Activated CD8-positive, alpha-beta memory T cell treated with anti-CD3 and anti-CD28 coated beads, Interleukin-2, amount 10 ng/mL, durations not matched to agents 7 days and 5 days (primary cell): ENCODE results near the gene ADH4. TPM values are rescaled to one million over a fixed set of nuclear protein-coding genes. Genes with fewer than 3 reads are reported as not detected.

Experiments
- total RNA-seq, 2 experiments: library from RNA; stranded (reverse); gene quantifications; one replicate each; pipeline ENCODE4 v1.2.3, GENCODE V29; 2021

ADH4 gene
- total RNA-seq, 2 experiments from 2014 or later = not detected

Other genes with a start within 250 kb of the ADH4 start
- 100 to 1,000 TPM in 1 of 2 experiments, 10 to 100 TPM in 1; 92.1 to 122 TPM for gene EIF4E, start 215.2 kb downstream of the ADH4 start, total RNA-seq
- 10 to 100 TPM; 43.7 to 48.4 TPM for gene METAP1, start 148.6 kb downstream of the ADH4 start, total RNA-seq
- gene ADH5, start 55.5 kb downstream of the ADH4 start, total RNA-seq = 10 to 100 TPM; 97.4 to 97.8 TPM
- not detected for gene ADH6, start 74.9 kb upstream of the ADH4 start, total RNA-seq
- gene ADH1A, start 146.7 kb upstream of the ADH4 start, total RNA-seq = not detected
- not detected for gene ADH1B, start 177.1 kb upstream of the ADH4 start, total RNA-seq
- gene ADH1C, start 208.4 kb upstream of the ADH4 start, total RNA-seq = not detected